BLaER1 (cell line): ENCODE data around the gene GALNT10.

Source experiments
- H3K27ac ChIP-seq: shearing (Covaris generic); formaldehyde crosslinking; 2 replicates; pipeline ENCODE4 v1.8.1; 2022
- H3K27me3 ChIP-seq: shearing (Covaris generic); formaldehyde crosslinking; 2 replicates; pipeline ENCODE4 v1.8.1; 2022
- H3K36me3 ChIP-seq: shearing (Covaris generic); formaldehyde crosslinking; 2 replicates; pipeline ENCODE4 v1.8.1; 2022
- H3K4me1 ChIP-seq: shearing (Covaris generic); formaldehyde crosslinking; 2 replicates; pipeline ENCODE4 v1.8.1; 2022
- H3K4me2 ChIP-seq: shearing (Covaris generic); formaldehyde crosslinking; 2 replicates; pipeline ENCODE4 v1.8.1; 2022
- H3K4me3 ChIP-seq: shearing (Covaris generic); formaldehyde crosslinking; 2 replicates; pipeline ENCODE4 v1.8.1; 2022
- H3K9ac ChIP-seq: shearing (Covaris generic); formaldehyde crosslinking; 2 replicates; pipeline ENCODE4 v1.8.1; 2022
- H3K9me3 ChIP-seq: shearing (Covaris generic); formaldehyde crosslinking; 2 replicates; pipeline ENCODE4 v1.8.1; 2022
- H4K20me1 ChIP-seq: shearing (Covaris generic); formaldehyde crosslinking; 2 replicates; pipeline ENCODE4 v1.8.1; 2022
- Cebpa-rat ChIP-seq: shearing (Covaris generic); IDR thresholded peaks from 2 replicates; pipeline ENCODE4 v1.8.1; 2022

Gene GALNT10

GRCh38 chr5:154284433-154284832, 93.9 kb downstream of the GALNT10 start:
- no peaks in the 10 kb centered on the region for H3K27me3 ChIP-seq
- H4K20me1 ChIP-seq: no peaks in the 10 kb centered on the region
- H3K9ac ChIP-seq: no peak overlapping the region
- H3K36me3 ChIP-seq: no peaks in the 10 kb centered on the region
- no peaks in the 10 kb centered on the region for H3K4me1 ChIP-seq
- no peak overlapping the region for H3K4me2 ChIP-seq
- TF ChIP-seq Cebpa-rat: no peak
- no peaks in the 10 kb centered on the region for H3K9me3 ChIP-seq
- no peak overlapping the region for H3K27ac ChIP-seq
- H3K4me3 ChIP-seq: no peak overlapping the region

GRCh38 chr5:154285661-154286408, 95.3 kb downstream of the GALNT10 start:
- Histone ChIP-seq H3K4me1 (no peaks in the 10 kb centered on the region), H3K9ac (no peak overlapping the region), H3K27ac (no peak overlapping the region), H3K4me2 (no peak overlapping the region), H3K36me3 (no peaks in the 10 kb centered on the region), H3K9me3 (no peaks in the 10 kb centered on the region), H3K4me3 (no peak overlapping the region), H3K27me3 (no peaks in the 10 kb centered on the region), H4K20me1 (no peaks in the 10 kb centered on the region)
- TF ChIP-seq Cebpa-rat: no peak

- Histone ChIP-seq H3K4me3 (no peak overlapping the region), H3K36me3 (no peaks in the 10 kb centered on the region), H3K9me3 (no peaks in the 10 kb centered on the region), H3K27me3 (no peaks in the 10 kb centered on the region), H3K4me2 (no peak overlapping the region), H3K27ac (no peak overlapping the region), H4K20me1 (no peaks in the 10 kb centered on the region), H3K4me1 (no peaks in the 10 kb centered on the region), H3K9ac (no peak overlapping the region)
- TF ChIP-seq Cebpa-rat: no peak
Measured at GRCh38 chr5:154286557-154286956, 96.0 kb downstream of the GALNT10 start.

GRCh38 chr5:154287136-154287535, 96.6 kb downstream of the GALNT10 start:
- H3K9me3 ChIP-seq: no peaks in the 10 kb centered on the region
- H4K20me1 ChIP-seq: no peaks in the 10 kb centered on the region
- no peak overlapping the region for H3K4me3 ChIP-seq
- H3K36me3 ChIP-seq: no peaks in the 10 kb centered on the region
- no peak overlapping the region for H3K9ac ChIP-seq
- no peak overlapping the region for H3K27ac ChIP-seq
- H3K27me3 ChIP-seq: no peaks in the 10 kb centered on the region
- H3K4me1 ChIP-seq: no peaks in the 10 kb centered on the region
- no peak for TF ChIP-seq Cebpa-rat
- H3K4me2 ChIP-seq: no peak overlapping the region

GRCh38 chr5:154288145-154288544, 97.6 kb downstream of the GALNT10 start:
- no peak overlapping the region for H3K4me3 ChIP-seq
- no peak overlapping the region for H3K9ac ChIP-seq
- no peak overlapping the region for H3K27ac ChIP-seq

GRCh38 chr5:154291917-154292316, 101.4 kb downstream of the GALNT10 start:
- Histone ChIP-seq H3K27me3 (no peaks in the 10 kb centered on the region), H3K4me2 (no peak overlapping the region), H3K9me3 (no peaks in the 10 kb centered on the region), H3K36me3 (no peaks in the 10 kb centered on the region), H3K4me1 (no peaks in the 10 kb centered on the region), H3K27ac (no peak overlapping the region), H3K9ac (no peak overlapping the region), H4K20me1 (no peaks in the 10 kb centered on the region), H3K4me3 (no peak overlapping the region)
- TF ChIP-seq Cebpa-rat: no peak

More at GRCh38 chr5:154288145-154288544, 97.6 kb downstream of the GALNT10 start:
- Histone ChIP-seq H3K36me3 (no peaks in the 10 kb centered on the region), H3K9me3 (no peaks in the 10 kb centered on the region), H3K4me2 (no peak overlapping the region), H3K4me1 (no peaks in the 10 kb centered on the region), H3K27me3 (no peaks in the 10 kb centered on the region), H4K20me1 (no peaks in the 10 kb centered on the region)
- no peak for TF ChIP-seq Cebpa-rat

GRCh38 chr5:154293219-154293618, 102.7 kb downstream of the GALNT10 start:
- Histone ChIP-seq H3K9me3 (no peaks in the 10 kb centered on the region), H3K4me2 (no peak overlapping the region), H3K36me3 (no peaks in the 10 kb centered on the region), H4K20me1 (no peaks in the 10 kb centered on the region), H3K27ac (no peak overlapping the region), H3K4me1 (no peaks in the 10 kb centered on the region), H3K4me3 (no peak overlapping the region), H3K9ac (no peak overlapping the region), H3K27me3 (no peaks in the 10 kb centered on the region)
- TF ChIP-seq Cebpa-rat: no peak

- H3K9ac ChIP-seq: no peak overlapping the region
- H3K27ac ChIP-seq: no peak overlapping the region
- no peaks in the 10 kb centered on the region for H3K27me3 ChIP-seq
- H3K4me3 ChIP-seq: no peak overlapping the region
- no peaks in the 10 kb centered on the region for H3K4me1 ChIP-seq
- no peaks in the 10 kb centered on the region for H4K20me1 ChIP-seq
- H3K36me3 ChIP-seq: 0 out of 2 replicates have a peak, but pooled peaks cover 9% of the 10 kb centered on the region
- no peak overlapping the region for H3K4me2 ChIP-seq
- no peaks in the 10 kb centered on the region for H3K9me3 ChIP-seq
- TF ChIP-seq Cebpa-rat: no peak
Measured at GRCh38 chr5:154295551-154295950, 105.0 kb downstream of the GALNT10 start.

GRCh38 chr5:154296525-154297159, 106.1 kb downstream of the GALNT10 start:
- Histone ChIP-seq H3K4me2 (no peak overlapping the region), H3K27me3 (no peaks in the 10 kb centered on the region), H4K20me1 (no peaks in the 10 kb centered on the region), H3K9me3 (no peaks in the 10 kb centered on the region), H3K4me1 (no peaks in the 10 kb centered on the region), H3K9ac (no peak overlapping the region), H3K4me3 (no peak overlapping the region), H3K27ac (no peak overlapping the region), H3K36me3 (0 out of 2 replicates have a peak, but pooled peaks cover 12% of the 10 kb centered on the region)
- TF ChIP-seq Cebpa-rat: no peak

- Histone ChIP-seq H3K36me3 (peaks cover 19% of the 10 kb centered on the region; the same call in 1 of the 2 replicates), H3K9me3 (no peaks in the 10 kb centered on the region), H3K9ac (no peak overlapping the region), H3K27ac (no peak overlapping the region), H3K4me1 (no peaks in the 10 kb centered on the region), H3K4me2 (no peak overlapping the region), H4K20me1 (no peaks in the 10 kb centered on the region), H3K27me3 (no peaks in the 10 kb centered on the region; the same call in 1 of the 2 replicates), H3K4me3 (no peak overlapping the region)
- no peak for TF ChIP-seq Cebpa-rat
Measured at GRCh38 chr5:154298065-154298464, 107.5 kb downstream of the GALNT10 start.
